Testis (tissue), 3 donors: Measurements from ENCODE around the gene PTPRU. TPM values are rescaled to one million over a fixed set of nuclear protein-coding genes. Genes with fewer than 3 reads are reported as not detected.

Experiments used
- DNase-seq: peaks from one replicate; pipeline ENCODE4 v3.0.0-alpha.2; 2019
- H3K27ac ChIP-seq, 2 donors: fragments of 200-600 bp; sonication (generic); one replicate each; pipeline ENCODE4 v1.5.1; 2019
- H3K27me3 ChIP-seq: fragments of 200-600 bp; sonication (generic); one replicate; pipeline ENCODE4 v1.5.1; 2019
- H3K36me3 ChIP-seq: fragments of 200-600 bp; sonication (generic); one replicate; pipeline ENCODE4 v1.5.1; 2017; ENCODE audit warnings: low read depth; ENCODE audit errors: missing control alignments
- H3K4me1 ChIP-seq: fragments of 200-600 bp; sonication (generic); one replicate; pipeline ENCODE4 v1.5.1; 2019
- H3K4me3 ChIP-seq, 2 donors: fragments of 200-600 bp; sonication (generic); one replicate each; pipeline ENCODE4 v1.5.1; 2017 to 2019
- H3K9me3 ChIP-seq: fragments of 200-600 bp; sonication (generic); one replicate; pipeline ENCODE4 v1.5.1; 2017
- CTCF ChIP-seq, 3 experiments: fragments of 450-650 bp in 2 of 3; fragments of 200-600 bp in 1 of 3; sonication (generic) in 1 of 3; IDR thresholded peaks; one replicate each; pipeline ENCODE4 v1.5.1; 2016 to 2019; ENCODE audit warnings: antibody characterized with exemption in 3 of 3, mild to moderate bottlenecking in 2 of 3, moderate library complexity in 1 of 3
- POLR2A ChIP-seq: fragments of 450-650 bp; IDR thresholded peaks from one replicate; pipeline ENCODE4 v1.6.1; 2017; ENCODE audit warnings: antibody characterized with exemption, mild to moderate bottlenecking, moderate library complexity
- WGBS, 2 donors: methylation state at CpG; one replicate each; pipeline ENCODE4 v1.1.5; 2018; 5-methylcytosine and 5-hydroxymethylcytosine counted together
- intact Hi-C: fragments of 100-400 bp; cut with DNase I; formaldehyde crosslinking; loops from one replicate; pipeline ENCODE4 v1.15.1; 2023; ENCODE audit warnings: low total_unique reads
- polyA plus RNA-seq: library from polyadenylated mRNA; stranded (reverse); fragments of 350-450 nt; fragmentation: Illumina TruSeq; extraction: RNeasy Lipid Tissue Mini Kit (QIAGEN cat#74804); gene quantifications from one replicate; pipeline ENCODE4 v1.2.3, GENCODE V29; 2014; ENCODE audit warnings: low read depth, low replicate concordance; ENCODE audit not compliant: insufficient read depth
- total RNA-seq, 2 donors: library from RNA; depleted of rRNA; stranded (reverse); fragments of >200 nt; gene quantifications; one replicate each; pipeline ENCODE4 v1.2.3, GENCODE V29; 2016

Gene PTPRU
- total and polyA plus RNA-seq, 3 donors from 2014 or later: 13.3 to 39.1 (median 21.7) TPM

- TF ChIP-seq POLR2A (no peak), CTCF (IDR thresholded peaks at IDR 0.05) (no peak)
- H3K27ac ChIP-seq: no peak overlapping the region
- 1% methylated on average over 24 to 30 of the region's 30 CpGs for WGBS, 2 donors
- no peaks in the 10 kb centered on the region for H3K9me3 ChIP-seq
- H3K27me3 ChIP-seq: no peaks in the 10 kb centered on the region
- intact Hi-C loops: no loop called here
- H3K4me1 ChIP-seq: peaks cover 13% of the 10 kb centered on the region
- peak overlapping the region; percentile 62 to 65 for H3K4me3 ChIP-seq
- H3K36me3 ChIP-seq: no peaks in the 10 kb centered on the region
- DNase-seq: peak; percentile 19
These were observed 398 bp downstream of the PTPRU start for GRCh38 chr1:29236712-29237128.

- no peak for TF ChIP-seq POLR2A
- intact Hi-C loops: no loop called here
- Histone ChIP-seq H3K27me3 (no peaks in the 10 kb centered on the region), H3K4me1 (peaks cover 13% of the 10 kb centered on the region), H3K9me3 (no peaks in the 10 kb centered on the region), H3K4me3 (peak overlapping the region; percentile 62 to 65), H3K36me3 (no peaks in the 10 kb centered on the region), H3K27ac (no peak overlapping the region)
- DNase-seq: peak; percentile 28
- WGBS, 2 donors: 1% methylated on average over 21 to 37 of the region's 79 CpGs
These were observed 953 bp downstream of the PTPRU start for GRCh38 chr1:29237129-29237821.

GRCh38 chr1:29237852-29238619 is 1.7 kb downstream of the PTPRU start:
- DNase-seq: peak; percentile 56
- 2% methylated on average over 61 of the region's 93 CpGs; no CpG with 5 or more reads in 1 of the 2 donors for WGBS, 2 donors
- Histone ChIP-seq H3K4me3 (peak overlapping the region; percentile 16 to 51), H3K27ac (peak overlapping the region in 1 of 2 donors; percentile 27), H3K9me3 (no peaks in the 10 kb centered on the region), H3K36me3 (no peaks in the 10 kb centered on the region), H3K4me1 (peaks cover 13% of the 10 kb centered on the region), H3K27me3 (no peaks in the 10 kb centered on the region)
- TF ChIP-seq POLR2A (no peak), CTCF (IDR thresholded peaks at IDR 0.05) (no peak)
- intact Hi-C loops: no loop called here

GRCh38 chr1:29238620-29239002 is 2.3 kb downstream of the PTPRU start:
- no peaks in the 10 kb centered on the region for H3K9me3 ChIP-seq
- DNase-seq: no peak
- H3K4me1 ChIP-seq: peaks cover 13% of the 10 kb centered on the region
- peak overlapping the region in 1 of 2 donors; percentile 27 for H3K27ac ChIP-seq
- no peaks in the 10 kb centered on the region for H3K27me3 ChIP-seq
- H3K36me3 ChIP-seq: no peaks in the 10 kb centered on the region
- intact Hi-C loops: no loop called here
- TF ChIP-seq POLR2A: no peak
- no peak for TF ChIP-seq CTCF (IDR thresholded peaks at IDR 0.05)
- H3K4me3 ChIP-seq: peak overlapping the region in 1 of 2 donors; percentile 51
- WGBS, 2 donors: 38% methylated on average over 7 to 11 of the region's 11 CpGs

- TF ChIP-seq CTCF (IDR thresholded peaks at IDR 0.05): no peak
- no peak for TF ChIP-seq POLR2A
- DNase-seq: no peak
- peaks cover 13% of the 10 kb centered on the region for H3K4me1 ChIP-seq
- H3K27ac ChIP-seq: no peak overlapping the region
- H3K27me3 ChIP-seq: no peaks in the 10 kb centered on the region
- intact Hi-C loops: no loop called here
- no peaks in the 10 kb centered on the region for H3K36me3 ChIP-seq
- 78 to 81% methylated on average over 7 of the region's 7 CpGs for WGBS, 2 donors
- no peaks in the 10 kb centered on the region for H3K9me3 ChIP-seq
- H3K4me3 ChIP-seq: no peak overlapping the region
These were observed 2.8 kb downstream of the PTPRU start for GRCh38 chr1:29239142-29239541.
